H1 (cell line): ENCODE results near the gene SEC31A. TPM values are rescaled to one million over a fixed set of nuclear protein-coding genes. Genes with fewer than 3 reads are reported as not detected.

ENCODE experiments used
- CTCF ChIA-PET: fragments of 300-600 bp; sonication (Branson Sonifier 250); formaldehyde crosslinking; loops from one replicate; lab custom pipeline; 2021; ENCODE audit not compliant: partially characterized antibody; lab: Charles Lee
- POLR2A ChIA-PET: fragments of 300-600 bp; sonication (Branson Sonifier 250); formaldehyde crosslinking; loops from one replicate; lab custom pipeline; 2021; ENCODE audit warnings: inconsistent platforms; ENCODE audit not compliant: partially characterized antibody; lab: Charles Lee
- DNase-seq, 2 experiments: peaks; one replicate each; pipeline versions ENCODE4 v3.0.0 to v3.0.0-alpha.2; 2010 to 2022; ENCODE audit warnings: low spot score in 2 of 2, low read depth in 1 of 2, mixed read lengths in 1 of 2
- FAIRE-seq: peaks from 2 replicates; lab custom pipeline; 2011; peaks lifted over from hg19 to GRCh38; lab: Jason Lieb, UNC
- H2AFZ ChIP-seq: 2 replicates; pipeline ENCODE4 v1.8.1; 2012; ENCODE audit warnings: low read length, inconsistent platforms
- H2AK5ac ChIP-seq: 2 replicates; pipeline ENCODE4 v1.6.1; 2013; ENCODE audit warnings: low read depth, low read length
- H2BK120ac ChIP-seq: replicated peaks from 2 replicates; pipeline ENCODE3; 2013; ENCODE audit warnings: low read depth, low read length, inconsistent platforms
- H2BK12ac ChIP-seq: 2 replicates; pipeline ENCODE4 v1.6.1; 2013; ENCODE audit warnings: low read depth, low read length
- H2BK15ac ChIP-seq: 2 replicates; pipeline ENCODE4 v1.6.1; 2013; ENCODE audit warnings: low read length
- H2BK20ac ChIP-seq: 2 replicates; pipeline ENCODE4 v1.6.1; 2013; ENCODE audit warnings: low read length
- H2BK5ac ChIP-seq: 2 replicates; pipeline ENCODE4 v1.6.1; 2013; ENCODE audit warnings: low read depth, low read length
- H3K14ac ChIP-seq: 2 replicates; pipeline ENCODE4 v1.6.1; 2013; ENCODE audit warnings: inconsistent platforms; ENCODE audit not compliant: insufficient read length
- H3K18ac ChIP-seq: 2 replicates; pipeline ENCODE4 v1.6.1; 2013; ENCODE audit warnings: low read length; ENCODE audit errors: extremely low read depth
- H3K23ac ChIP-seq: 2 replicates; pipeline ENCODE4 v1.6.1; 2013; ENCODE audit warnings: inconsistent platforms; ENCODE audit not compliant: insufficient read length
- H3K23me2 ChIP-seq: 2 replicates; pipeline ENCODE4 v1.6.1; 2013; ENCODE audit warnings: low read depth, low read length
- H3K27ac ChIP-seq: 2 replicates; pipeline ENCODE4 v1.6.1; 2011; ENCODE audit warnings: low read depth, low read length, inconsistent platforms
- H3K27me3 ChIP-seq, 4 experiments: replicated peaks in 1 of 4; 1 replicate in 1 of 4; 2 replicates in 3 of 4; pipeline versions ENCODE4 v1.6.1 to v1.8.1; 2011 to 2013; ENCODE audit warnings: low read length in 3 of 4, mild to moderate bottlenecking in 3 of 4, inconsistent platforms in 2 of 4, mixed read lengths in 2 of 4, moderate library complexity in 1 of 4; ENCODE audit not compliant: control insufficient read depth in 3 of 4, insufficient read depth in 3 of 4; ENCODE audit errors: extremely low read depth in 1 of 4
- H3K36me3 ChIP-seq, 4 experiments: 2 replicates each; pipeline versions ENCODE4 v1.6.1 to v1.8.1; 2011 to 2013; ENCODE audit warnings: mild to moderate bottlenecking in 4 of 4, low read length in 3 of 4, moderate library complexity in 2 of 4, control low read depth in 1 of 4, inconsistent platforms in 1 of 4; ENCODE audit not compliant: insufficient read depth in 4 of 4, control insufficient read depth in 2 of 4
- H3K4ac ChIP-seq: replicated peaks from 2 replicates; pipeline ENCODE3; 2013; ENCODE audit warnings: low read length, low read depth, mixed read lengths, inconsistent platforms; ENCODE audit not compliant: insufficient read length
- H3K4me1 ChIP-seq, 4 experiments: replicated peaks in 1 of 4; 1 replicate in 1 of 4; 2 replicates in 3 of 4; pipeline versions ENCODE4 v1.6.1 to v1.8.1; 2011 to 2013; ENCODE audit warnings: low read length in 3 of 4, inconsistent platforms in 2 of 4, mixed read lengths in 1 of 4; ENCODE audit not compliant: insufficient read depth in 4 of 4, control insufficient read depth in 3 of 4
- H3K4me2 ChIP-seq, 2 experiments: 2 replicates each; pipeline versions ENCODE4 v1.6.1 to v1.8.1; 2011 to 2013; ENCODE audit warnings: low read depth in 2 of 2, low read length in 2 of 2, control low read depth in 1 of 2, inconsistent platforms in 1 of 2, mild to moderate bottlenecking in 1 of 2; ENCODE audit not compliant: insufficient read depth in 1 of 2
- H3K4me3 ChIP-seq, 4 experiments: fragments of 200-600, 300-600 bp in 1 of 4; sonication (generic), shearing (Covaris generic), sonication (Bioruptor Twin) in 1 of 4; 2 replicates each; pipeline versions ENCODE4 v1.5.1 to v1.8.1; 2011 to 2016; ENCODE audit warnings: low read length in 4 of 4, low read depth in 3 of 4, control low read depth in 2 of 4, inconsistent platforms in 2 of 4, mild to moderate bottlenecking in 2 of 4, mixed read lengths in 1 of 4, moderate library complexity in 1 of 4; ENCODE audit not compliant: insufficient read depth in 2 of 4; ENCODE audit errors: extremely low read depth in 1 of 4
- H3K56ac ChIP-seq: replicated peaks from 2 replicates; pipeline ENCODE3; 2013; ENCODE audit warnings: low read depth, mild to moderate bottlenecking, mixed read lengths, low read length, inconsistent platforms; ENCODE audit not compliant: insufficient read length
- H3K79me1 ChIP-seq: 2 replicates; pipeline ENCODE4 v1.6.1; 2013; ENCODE audit warnings: low read depth, low read length, control low read depth
- H3K79me2 ChIP-seq, 2 experiments: 2 replicates each; pipeline versions ENCODE4 v1.6.1 to v1.8.1; 2012 to 2013; ENCODE audit warnings: low read length in 2 of 2, mild to moderate bottlenecking in 2 of 2, inconsistent platforms in 1 of 2; ENCODE audit not compliant: insufficient read depth in 2 of 2, control insufficient read depth in 1 of 2
- H3K9ac ChIP-seq, 4 experiments: replicated peaks in 1 of 4; 1 replicate in 1 of 4; 2 replicates in 3 of 4; pipeline versions ENCODE4 v1.6.1 to v1.8.1; 2011 to 2013; ENCODE audit warnings: low read depth in 3 of 4, low read length in 3 of 4, control low read depth in 2 of 4, mild to moderate bottlenecking in 2 of 4, moderate library complexity in 2 of 4, inconsistent platforms in 1 of 4; ENCODE audit errors: extremely low read depth in 1 of 4
- H3K9me3 ChIP-seq, 2 experiments: 2 replicates each; pipeline versions ENCODE4 v1.6.1 to v1.8.1; 2012 to 2013; ENCODE audit warnings: mild to moderate bottlenecking in 2 of 2, moderate library complexity in 2 of 2, control low read depth in 1 of 2, inconsistent platforms in 1 of 2, low read depth in 1 of 2, low read length in 1 of 2, mixed read lengths in 1 of 2; ENCODE audit not compliant: insufficient read depth in 2 of 2
- H4K20me1 ChIP-seq, 2 experiments: replicated peaks in 1 of 2; 2 replicates each; pipeline versions ENCODE3 to v1.8.1; 2011 to 2013; ENCODE audit warnings: inconsistent platforms in 2 of 2, low read length in 2 of 2, mild to moderate bottlenecking in 1 of 2; ENCODE audit not compliant: insufficient read depth in 2 of 2, control insufficient read depth in 1 of 2
- H4K5ac ChIP-seq: 2 replicates; pipeline ENCODE4 v1.6.1; 2013; ENCODE audit warnings: low read length, low read depth, mixed read lengths, inconsistent platforms; ENCODE audit not compliant: insufficient read length
- H4K8ac ChIP-seq: 2 replicates; pipeline ENCODE4 v1.8.0; 2013; ENCODE audit warnings: mild to moderate bottlenecking, moderate library complexity, low read length, inconsistent platforms; ENCODE audit not compliant: insufficient read depth; ENCODE audit errors: extremely low read depth
- H4K91ac ChIP-seq: replicated peaks from 2 replicates; pipeline ENCODE3; 2013; ENCODE audit warnings: low read length, mixed read lengths, inconsistent platforms; ENCODE audit not compliant: insufficient read length
- TEAD4 ChIP-seq: IDR thresholded peaks from 2 replicates; pipeline ENCODE4 v1.6.1; 2012; ENCODE audit warnings: low read depth, low read length, inconsistent platforms, mixed read lengths
- WGBS, 2 experiments: shearing (Covaris generic) in 1 of 2; methylation state at CpG; one replicate each; pipeline versions ENCODE4 v1.1.6 to v1.1.7; 2013 to 2015; ENCODE audit warnings: low lambda C conversion rate in 2 of 2, mixed read lengths in 2 of 2, inconsistent platforms in 1 of 2, low coverage in 1 of 2, missing lambda C conversion rate in 1 of 2; ENCODE audit not compliant: insufficient replicate concordance in 2 of 2, insufficient coverage in 1 of 2, insufficient read length in 1 of 2; ENCODE audit errors: extremely low coverage in 1 of 2, missing lambda C conversion rate in 1 of 2; 5-methylcytosine and 5-hydroxymethylcytosine counted together
- polyA plus RNA-seq, 7 experiments: library from polyadenylated mRNA; depleted of rRNA in 3 of 7; stranded (reverse) in 5 of 7; unstranded in 2 of 7; fragments of >200 nt in 5 of 7; fragments of 200-250 nt in 2 of 7; gene quantifications; 1 replicate in 5 of 7; 2 replicates in 1 of 7; 4 replicates in 1 of 7; pipeline versions ENCODE4 v1.2.1 to v1.2.3, GENCODE V29; 2011 to 2013; ENCODE audit warnings: missing spikeins in 2 of 7, mixed read lengths in 2 of 7
- total RNA-seq: library from RNA; stranded (reverse); fragmentation: NEBNext Ultra II Directional; extraction: Animal tissue kit (Norgen Biotek cat#: 25700); gene quantifications from 2 replicates; pipeline ENCODE4 v1.2.1, GENCODE V29; 2021
- TF ChIP-seq, protein P1 (sequence below): IDR thresholded peaks from 2 replicates; pipeline ENCODE4 v1.6.1; 2012; ENCODE audit warnings: low read length, inconsistent platforms

SEC31A gene
- total and polyA plus RNA-seq, 2 of the 8 experiments (the other 6 are each of a cell fraction or from before 2014, with no cell fraction given) = 112 to 125 TPM

DNA sequence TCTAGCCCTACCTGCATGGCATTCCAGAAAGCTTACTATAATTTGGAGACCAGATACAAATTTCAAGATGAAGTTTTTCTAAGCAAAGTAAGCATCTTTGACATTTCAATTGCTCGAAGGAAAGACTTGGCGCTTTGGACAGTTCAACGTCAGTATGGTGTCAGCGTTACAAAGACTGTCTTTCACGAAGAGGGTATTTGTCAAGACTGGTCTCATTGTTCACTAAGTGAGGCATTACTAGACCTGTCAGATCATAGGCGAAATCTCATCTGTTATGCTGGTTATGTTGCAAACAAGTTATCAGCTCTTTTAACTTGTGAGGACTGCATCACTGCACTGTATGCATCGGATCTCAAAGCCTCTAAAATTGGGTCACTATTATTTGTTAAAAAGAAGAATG, 27.1 kb upstream of the SEC31A start:
- ChIA-PET CTCF (no interaction called here), POLR2A (interaction anchor here (1.6 kb wide), 1 partner anchor 22 kb away, joined by 4 read pairs; no protein-coding TSS in a partner anchor)
- Histone ChIP-seq H3K4ac (no peak overlapping the region), H4K8ac (no peak overlapping the region), H3K9ac (peak overlapping the region in 1 of 4 experiments; percentile 8; a peak in 1 of 7 replicates), H3K23me2 (no peaks in the 10 kb centered on the region), H4K5ac (no peak overlapping the region), H3K4me3 (no peak overlapping the region), H3K79me2 (no peaks in the 10 kb centered on the region), H3K27me3 (peaks cover 0 to 2% (median 0%) of the 10 kb centered on the region in 4 experiments; a peak in 1 of 7 replicates), H2AK5ac (no peak overlapping the region), H2BK15ac (no peak overlapping the region), H2BK5ac (no peak overlapping the region), H2BK20ac (no peak overlapping the region), H2BK120ac (no peak overlapping the region), H3K4me2 (no peak overlapping the region), H3K9me3 (no peaks in the 10 kb centered on the region), H4K91ac (no peak overlapping the region), H2AFZ (no peak overlapping the region), H3K23ac (no peak overlapping the region), H4K20me1 (no peaks in the 10 kb centered on the region), H3K18ac (no peak overlapping the region), H3K79me1 (no peaks in the 10 kb centered on the region)
- DNase-seq = no peak
- 90% methylated on average over 7 of the region's 7 CpGs; no CpG with 5 or more reads in 1 of the 2 experiments for WGBS, 2 experiments
- TF ChIP-seq TEAD4 = no peak
- TF ChIP-seq, protein P1, sequence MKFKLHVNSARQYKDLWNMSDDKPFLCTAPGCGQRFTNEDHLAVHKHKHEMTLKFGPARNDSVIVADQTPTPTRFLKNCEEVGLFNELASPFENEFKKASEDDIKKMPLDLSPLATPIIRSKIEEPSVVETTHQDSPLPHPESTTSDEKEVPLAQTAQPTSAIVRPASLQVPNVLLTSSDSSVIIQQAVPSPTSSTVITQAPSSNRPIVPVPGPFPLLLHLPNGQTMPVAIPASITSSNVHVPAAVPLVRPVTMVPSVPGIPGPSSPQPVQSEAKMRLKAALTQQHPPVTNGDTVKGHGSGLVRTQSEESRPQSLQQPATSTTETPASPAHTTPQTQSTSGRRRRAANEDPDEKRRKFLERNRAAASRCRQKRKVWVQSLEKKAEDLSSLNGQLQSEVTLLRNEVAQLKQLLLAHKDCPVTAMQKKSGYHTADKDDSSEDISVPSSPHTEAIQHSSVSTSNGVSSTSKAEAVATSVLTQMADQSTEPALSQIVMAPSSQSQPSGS = no peak
- TF ChIP-seq, all 59 proteins: peak for 0
- FAIRE-seq = peak; percentile 24
- H3K36me3 ChIP-seq = peaks cover 3 to 22% (median 7%) of the 10 kb centered on the region in 4 experiments; a peak in 6 of 8 replicates
- no peak overlapping the region for H3K56ac ChIP-seq
- no peaks in the 10 kb centered on the region for H3K4me1 ChIP-seq
- no peak overlapping the region for H3K14ac ChIP-seq
- H2BK12ac ChIP-seq = no peak overlapping the region
- no peak overlapping the region for H3K27ac ChIP-seq
